Ureter (tissue), 1 donor: ENCODE measurements around the gene SLC36A3. TPM values are rescaled to one million over a fixed set of nuclear protein-coding genes. Genes with fewer than 3 reads are reported as not detected.
"Not testable (repeated sequence)": the region's sequence is repeated elsewhere in the genome, so short reads cannot be mapped to it uniquely, and the experiment has no call there.

ENCODE experiments used
- DNase-seq: peaks from one replicate; pipeline ENCODE4 v3.0.0-alpha.2; 2020; ENCODE audit warnings: low spot score
- total RNA-seq: library from RNA; stranded (reverse); gene quantifications from one replicate; pipeline ENCODE4 v1.2.4, GENCODE V29; 2023
- donor health status: DM: yes; HTN: yes; CAD: no.

SLC36A3 gene
- not detected for total RNA-seq

- DNase-seq: no peak
Observed at GRCh38 chr5:151303666-151304065, at the start of gene SLC36A3. Gene SLC36A3, minus strand, starts transcription at chr5:151303766. Its CDS starts 412 bp downstream, at chr5:151303354.

- no peak for DNase-seq
Observed at GRCh38 chr5:151351671-151352070, 48.1 kb upstream of the SLC36A3 start.

- no peak for DNase-seq
Observed at GRCh38 chr5:151348789-151349188, 45.2 kb upstream of the SLC36A3 start.

GRCh38 chr5:151347369-151347768, 43.8 kb upstream of the SLC36A3 start, which contains the start of gene SLC36A2:
Gene SLC36A2, minus strand, starts transcription at chr5:151347559. Its CDS starts 99 bp downstream, at chr5:151347460.
- no peak for DNase-seq

GRCh38 chr5:151345808-151346478, 42.4 kb upstream of the SLC36A3 start:
- DNase-seq: no peak

GRCh38 chr5:151345187-151345807, 41.7 kb upstream of the SLC36A3 start:
- DNase-seq: no peak

- DNase-seq: no peak
Observed at GRCh38 chr5:151344088-151344487, 40.5 kb upstream of the SLC36A3 start.

- no peak for DNase-seq
Observed at GRCh38 chr5:151340004-151340403, 36.4 kb upstream of the SLC36A3 start.

GRCh38 chr5:151338734-151339133, 35.2 kb upstream of the SLC36A3 start:
- no peak for DNase-seq

GRCh38 chr5:151332857-151333256, 29.3 kb upstream of the SLC36A3 start:
- DNase-seq: no peak

GRCh38 chr5:151328734-151329133, 25.2 kb upstream of the SLC36A3 start:
- DNase-seq: no peak

GRCh38 chr5:151327585-151327984, 24.0 kb upstream of the SLC36A3 start:
- DNase-seq: no peak

- no peak for DNase-seq
Observed at GRCh38 chr5:151326266-151326665, 22.7 kb upstream of the SLC36A3 start.

- no peak for DNase-seq
Observed at GRCh38 chr5:151320481-151320880, 16.9 kb upstream of the SLC36A3 start.

GRCh38 chr5:151318850-151319732, 15.5 kb upstream of the SLC36A3 start:
- DNase-seq: no peak

GRCh38 chr5:151317871-151318270, 14.3 kb upstream of the SLC36A3 start:
- DNase-seq: no peak

GRCh38 chr5:151315998-151316597, 12.5 kb upstream of the SLC36A3 start:
- peak; percentile 78 for DNase-seq

GRCh38 chr5:151313357-151313756, 9.8 kb upstream of the SLC36A3 start:
- no peak for DNase-seq

- no peak for DNase-seq
Observed at GRCh38 chr5:151312756-151313324, 9.3 kb upstream of the SLC36A3 start.

GRCh38 chr5:151310932-151311331, 7.4 kb upstream of the SLC36A3 start:
- no peak for DNase-seq

- DNase-seq: not testable (repeated sequence)
Observed at GRCh38 chr5:151309821-151310220, 6.3 kb upstream of the SLC36A3 start.

- not testable (repeated sequence) for DNase-seq
Observed at GRCh38 chr5:151309266-151309665, 5.7 kb upstream of the SLC36A3 start.
